Panc1 (cell line): Measurements from ENCODE around the gene ZFP90. TPM values are rescaled to one million over a fixed set of nuclear protein-coding genes. Genes with fewer than 3 reads are reported as not detected.

Source experiments
- ATAC-seq: fragments of 200-7000 bp; cut with Tn5 transposase; 2 replicates; pipeline ENCODE4 v1.9.1; 2020; ENCODE audit warnings: mild to moderate bottlenecking, moderate library complexity
- BruUV-seq: library from RNA; stranded (reverse); fragments of 400-500 nt; replicated peaks from 2 replicates; lab custom pipeline; 2021; lab: Mats Ljungman, UMichigan
- CTCF ChIA-PET: fragments of 300-600 bp; sonication (Branson Sonifier 250); formaldehyde crosslinking; loops from one replicate; lab custom pipeline; 2022; ENCODE audit warnings: antibody characterized with exemption; lab: Charles Lee
- POLR2A ChIA-PET: fragments of 300-600 bp; sonication (Branson Sonifier 250); formaldehyde crosslinking; loops from one replicate; lab custom pipeline; 2022; ENCODE audit warnings: antibody characterized with exemption; lab: Charles Lee
- DNase-seq: peaks from one replicate; pipeline ENCODE4 v3.0.0-alpha.2; 2010; ENCODE audit warnings: low read depth, low spot score
- H3K27ac ChIP-seq: 2 replicates; pipeline ENCODE4 v1.5.1; 2011; ENCODE audit warnings: mild to moderate bottlenecking, low read length, inconsistent platforms
- H3K27me3 ChIP-seq: fragments of 200-500 bp; sonication (Bioruptor generic); 2 replicates; pipeline ENCODE4 v1.6.0; 2014; ENCODE audit warnings: low read length, inconsistent platforms; ENCODE audit not compliant: control insufficient read depth, insufficient read depth
- H3K36me3 ChIP-seq: fragments of 200-500 bp; sonication (Bioruptor generic); 2 replicates; pipeline ENCODE4 v1.5.1; 2014; ENCODE audit warnings: inconsistent platforms, mild to moderate bottlenecking, low read length, moderate library complexity; ENCODE audit not compliant: control insufficient read depth, insufficient read depth
- H3K4me1 ChIP-seq: 2 replicates; pipeline ENCODE4 v1.5.1; 2011; ENCODE audit warnings: inconsistent platforms, mild to moderate bottlenecking, low read length, moderate library complexity; ENCODE audit not compliant: control insufficient read depth, insufficient read depth
- H3K4me3 ChIP-seq, 2 experiments: 2 replicates each; pipeline ENCODE4 v1.5.1; 2011 to 2012; ENCODE audit warnings: low read depth in 2 of 2, low read length in 2 of 2, mild to moderate bottlenecking in 2 of 2, inconsistent platforms in 1 of 2, moderate library complexity in 1 of 2
- H3K9me3 ChIP-seq: fragments of 200-500 bp; sonication (Bioruptor generic); 2 replicates; pipeline ENCODE4 v1.5.1; 2014; ENCODE audit warnings: low read depth, mild to moderate bottlenecking, inconsistent platforms, low read length, moderate library complexity; ENCODE audit not compliant: control insufficient read depth, insufficient read depth
- CTCF ChIP-seq: fragments of 450-650 bp; IDR thresholded peaks from 2 replicates; pipeline ENCODE4 v1.5.1; 2017; ENCODE audit warnings: mild to moderate bottlenecking
- POLR2AphosphoS5 ChIP-seq: IDR thresholded peaks from 2 replicates; pipeline ENCODE4 v1.6.1; 2012; ENCODE audit warnings: mild to moderate bottlenecking, low read depth, low read length, moderate library complexity
- REST ChIP-seq, 2 experiments: IDR thresholded peaks; 2 replicates each; pipeline ENCODE4 v1.6.1; 2011 to 2012; ENCODE audit warnings: low read depth in 2 of 2, control low read depth in 1 of 2, low read length in 1 of 2, mild to moderate bottlenecking in 1 of 2, moderate library complexity in 1 of 2; ENCODE audit not compliant: insufficient read depth in 1 of 2
- SIN3A ChIP-seq: IDR thresholded peaks from 2 replicates; pipeline ENCODE4 v1.6.1; 2012; ENCODE audit warnings: low read depth, mild to moderate bottlenecking, low read length, moderate library complexity, borderline replicate concordance; ENCODE audit not compliant: insufficient read depth
- TCF7L2 ChIP-seq: IDR thresholded peaks from 2 replicates; pipeline ENCODE4 v1.6.1; 2011; ENCODE audit warnings: mild to moderate bottlenecking, low read depth, low read length, inconsistent platforms
- in situ Hi-C: cut with HindIII; loops from 2 replicates; pipeline ENCODE4 v1.10.0; 2016; ENCODE audit warnings: low sequenced_read_pairs, low pct_unique_long_range_greater_than_20kb
- intact Hi-C: fragments of 100-400 bp; cut with micrococcal nuclease; formaldehyde crosslinking; loops from one replicate; pipeline ENCODE4 v1.10.0; 2022; ENCODE audit not compliant: unreplicated experiment
- total RNA-seq: library from RNA; stranded (reverse); gene quantifications from one replicate; pipeline ENCODE4 v1.2.1, GENCODE V29; 2021; ENCODE audit not compliant: unreplicated experiment

Gene ZFP90
- total RNA-seq, 1 experiment from 2014 or later, result 16.8 TPM

GRCh38 chr16:68526143-68526781, 12.8 kb upstream of the ZFP90 start:
- intact Hi-C loops, result loop anchor here (10.0 kb wide), 1 partner anchor 179 kb away; no protein-coding TSS in a partner anchor
- no peaks in the 10 kb centered on the region for H3K9me3 ChIP-seq
- TF ChIP-seq CTCF, result no peak
- no peak for TF ChIP-seq SIN3A
- TF ChIP-seq TCF7L2, result no peak
- no peak for TF ChIP-seq POLR2AphosphoS5
- no peak for TF ChIP-seq REST (IDR thresholded peaks at IDR 0.05; ENCODE audit: insufficient read depth in 1 of 2, low read depth in 2 of 2, low read length in 1 of 2)
- no peak overlapping the region for H3K4me3 ChIP-seq
- H3K4me1 ChIP-seq, result no peaks in the 10 kb centered on the region; the same call in 1 of the 2 replicates
- H3K36me3 ChIP-seq, result no peaks in the 10 kb centered on the region
- BruUV-seq, result no TSS peak
- in situ Hi-C loops, result no loop called here
- H3K27ac ChIP-seq, result no peak overlapping the region
- ChIA-PET CTCF (interaction anchor here (0.6 kb wide), 1 partner anchor 304 kb away, joined by 3 read pairs; no protein-coding TSS in a partner anchor), POLR2A (no interaction called here)
- ATAC-seq (no peak), DNase-seq (no peak)
- no peaks in the 10 kb centered on the region for H3K27me3 ChIP-seq

GRCh38 chr16:68526782-68527145, 12.3 kb upstream of the ZFP90 start:
- ChIA-PET POLR2A (no interaction called here), CTCF (interaction anchor here (0.6 kb wide), 1 partner anchor 303 kb away, joined by 3 read pairs; no protein-coding TSS in a partner anchor)
- DNase-seq (no peak), ATAC-seq (no peak)
- H3K4me3 ChIP-seq, result no peak overlapping the region
- intact Hi-C loops (loop anchor here (10.0 kb wide), 1 partner anchor 178 kb away; no protein-coding TSS in a partner anchor), in situ Hi-C loops (no loop called here)
- no TSS peak for BruUV-seq
- H3K4me1 ChIP-seq, result no peaks in the 10 kb centered on the region; the same call in 1 of the 2 replicates
- H3K27me3 ChIP-seq, result no peaks in the 10 kb centered on the region
- TF ChIP-seq SIN3A, result no peak
- TF ChIP-seq POLR2AphosphoS5, result no peak
- TF ChIP-seq REST (IDR thresholded peaks at IDR 0.05; ENCODE audit: insufficient read depth in 1 of 2, low read depth in 2 of 2, low read length in 1 of 2), result no peak
- TF ChIP-seq CTCF, result no peak
- TF ChIP-seq TCF7L2, result no peak
- H3K36me3 ChIP-seq, result no peaks in the 10 kb centered on the region
- H3K27ac ChIP-seq, result no peak overlapping the region
- no peaks in the 10 kb centered on the region for H3K9me3 ChIP-seq
